BE2C (cell line): ENCODE data around the gene RAB40AL. TPM values are rescaled to one million over a fixed set of nuclear protein-coding genes. Genes with fewer than 3 reads are reported as not detected.
"Not testable (repeated sequence)": the region's sequence is repeated elsewhere in the genome, so short reads cannot be mapped to it uniquely, and the experiment has no call there.

Experiments
- DNase-seq: peaks from one replicate; pipeline ENCODE4 v3.0.0-alpha.2; 2020
- H3K27me3 ChIP-seq: fragments of 250-450 bp; sonication (Bioruptor Pico); 2 replicates; pipeline ENCODE4 v1.5.1; 2020; ENCODE audit warnings: mild to moderate bottlenecking
- H3K36me3 ChIP-seq: fragments of 250-450 bp; sonication (Bioruptor Pico); 2 replicates; pipeline ENCODE4 v1.5.1; 2020; ENCODE audit warnings: mild to moderate bottlenecking
- H3K4me1 ChIP-seq: fragments of 250-450 bp; sonication (Bioruptor Pico); 2 replicates; pipeline ENCODE4 v1.5.1; 2020
- H3K4me3 ChIP-seq: 2 replicates; pipeline ENCODE4 v1.5.1; 2011; ENCODE audit warnings: low read depth, low read length
- H3K9me3 ChIP-seq: fragments of 250-450 bp; sonication (Bioruptor Pico); 2 replicates; pipeline ENCODE4 v1.5.1; 2020
- CTCF ChIP-seq: IDR thresholded peaks from 2 replicates; pipeline ENCODE4 v1.5.1; 2012; ENCODE audit warnings: mild to moderate bottlenecking, low read depth, low read length
- polyA plus RNA-seq: library from polyadenylated mRNA; unstranded; fragments of >200 nt; gene quantifications from one replicate; pipeline ENCODE4 v1.2.1, GENCODE V29; 2012; ENCODE audit warnings: low read depth, missing spikeins; ENCODE audit not compliant: insufficient read length, insufficient read depth

RAB40AL gene, protein sequence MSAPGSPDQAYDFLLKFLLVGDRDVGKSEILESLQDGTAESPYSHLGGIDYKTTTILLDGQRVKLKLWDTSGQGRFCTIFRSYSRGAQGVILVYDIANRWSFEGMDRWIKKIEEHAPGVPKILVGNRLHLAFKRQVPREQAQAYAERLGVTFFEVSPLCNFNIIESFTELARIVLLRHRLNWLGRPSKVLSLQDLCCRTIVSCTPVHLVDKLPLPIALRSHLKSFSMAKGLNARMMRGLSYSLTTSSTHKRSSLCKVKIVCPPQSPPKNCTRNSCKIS
- polyA plus RNA-seq: 0.56 TPM

GRCh38 chrX:102936972-102937371 is at the start of gene RAB40AL:
TSS of gene RAB40AL (plus strand) at chrX:102937272. CDS start at chrX:102937319, 47 bp downstream.
- DNase-seq, H3K4me3 ChIP-seq: not testable (repeated sequence)

DNA sequence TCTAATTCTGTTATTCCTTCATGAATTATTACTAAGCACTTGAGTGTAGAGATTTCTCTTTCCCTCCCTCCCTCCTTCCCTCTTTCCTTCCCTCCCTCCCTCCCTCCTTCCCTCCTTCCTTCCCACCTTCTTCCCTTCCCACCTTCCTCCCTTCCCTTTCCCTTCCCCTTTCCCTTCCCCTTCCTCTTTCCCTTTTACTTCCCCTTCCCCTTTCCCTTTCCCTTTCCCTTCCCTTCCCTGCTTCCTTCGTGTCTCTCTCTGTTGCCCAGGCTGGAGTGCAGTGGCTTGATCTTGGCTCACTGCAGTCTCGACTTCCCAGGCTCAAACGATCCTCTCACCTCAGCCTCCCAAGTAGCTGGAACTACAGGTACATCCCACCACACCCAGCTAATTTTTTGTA is 49.4 kb upstream of the RAB40AL start:
- Histone ChIP-seq H3K9me3 (no peaks in the 10 kb centered on the region), H3K36me3 (no peaks in the 10 kb centered on the region), H3K27me3 (no peaks in the 10 kb centered on the region), H3K4me1 (no peaks in the 10 kb centered on the region), H3K4me3 (no peak overlapping the region)
- no peak for TF ChIP-seq CTCF
- no peak for DNase-seq

More at GRCh38 chrX:102936972-102937371, at the start of gene RAB40AL:
- not testable (repeated sequence) for H3K9me3 ChIP-seq, H3K36me3 ChIP-seq, H3K27me3 ChIP-seq, H3K4me1 ChIP-seq

GRCh38 chrX:102892103-102892502 is 45.0 kb upstream of the RAB40AL start:
- DNase-seq: no peak
- no peak for TF ChIP-seq CTCF
- H3K4me3 ChIP-seq: no peak overlapping the region
- no peaks in the 10 kb centered on the region for H3K4me1 ChIP-seq
- no peaks in the 10 kb centered on the region for H3K9me3 ChIP-seq
- H3K27me3 ChIP-seq: no peaks in the 10 kb centered on the region
- no peaks in the 10 kb centered on the region for H3K36me3 ChIP-seq

DNA sequence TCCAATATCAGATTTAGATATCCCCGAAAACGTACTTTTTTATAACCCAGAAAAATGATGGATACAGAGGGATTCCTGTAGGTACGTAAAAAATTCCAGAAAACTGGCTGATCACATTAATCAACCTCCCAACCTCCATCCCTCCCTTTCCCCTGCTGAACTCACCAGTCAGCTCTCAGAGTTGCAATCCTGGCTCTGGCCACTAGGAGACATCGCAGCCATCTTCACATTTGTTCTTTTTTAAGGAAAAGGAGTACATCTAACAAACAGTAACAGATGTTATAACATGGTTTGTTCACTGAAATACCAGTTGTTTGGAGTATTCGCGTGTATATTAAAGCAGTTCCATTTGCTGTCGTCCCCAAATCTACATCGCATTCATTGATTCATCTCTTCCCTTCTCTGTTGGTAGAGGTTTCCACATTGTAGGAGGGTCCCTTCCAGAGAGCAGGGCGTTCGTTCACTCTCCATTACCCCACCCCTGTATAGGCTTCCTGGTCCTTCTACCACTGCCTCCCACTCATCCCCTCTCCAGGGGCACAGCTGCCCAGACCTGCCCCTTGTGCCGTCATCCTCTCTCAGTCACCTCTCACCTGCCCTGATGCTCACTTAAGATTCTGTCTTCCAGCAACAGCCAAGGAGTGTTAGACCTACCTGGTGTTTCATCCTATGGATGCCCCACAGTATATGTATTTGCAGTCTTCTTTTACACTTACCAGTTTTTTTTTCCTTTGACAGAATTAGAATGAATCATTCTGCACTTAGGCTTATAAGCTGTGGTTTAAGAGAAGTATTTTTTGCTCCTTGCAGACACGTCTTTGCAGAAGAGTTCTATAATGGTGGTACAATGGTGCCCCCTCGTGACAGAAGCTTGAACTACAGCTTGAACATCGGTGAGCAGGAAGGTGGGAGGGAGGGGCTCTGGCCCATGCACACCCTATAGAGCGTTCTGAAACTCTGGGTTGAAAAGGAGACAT is 36.8 kb upstream of the RAB40AL start:
- no peak overlapping the region for H3K4me3 ChIP-seq
- TF ChIP-seq CTCF: peak; percentile 65
- no peaks in the 10 kb centered on the region for H3K9me3 ChIP-seq
- H3K4me1 ChIP-seq: no peaks in the 10 kb centered on the region
- H3K36me3 ChIP-seq: no peaks in the 10 kb centered on the region
- DNase-seq: peak; percentile 56
- no peaks in the 10 kb centered on the region for H3K27me3 ChIP-seq

- H3K27me3 ChIP-seq: no peaks in the 10 kb centered on the region
- H3K4me3 ChIP-seq: no peak overlapping the region
- no peak for DNase-seq
- H3K36me3 ChIP-seq: no peaks in the 10 kb centered on the region
- H3K9me3 ChIP-seq: no peaks in the 10 kb centered on the region
- no peak for TF ChIP-seq CTCF
- H3K4me1 ChIP-seq: no peaks in the 10 kb centered on the region
Observed at GRCh38 chrX:102902355-102902754, 34.7 kb upstream of the RAB40AL start.

DNA sequence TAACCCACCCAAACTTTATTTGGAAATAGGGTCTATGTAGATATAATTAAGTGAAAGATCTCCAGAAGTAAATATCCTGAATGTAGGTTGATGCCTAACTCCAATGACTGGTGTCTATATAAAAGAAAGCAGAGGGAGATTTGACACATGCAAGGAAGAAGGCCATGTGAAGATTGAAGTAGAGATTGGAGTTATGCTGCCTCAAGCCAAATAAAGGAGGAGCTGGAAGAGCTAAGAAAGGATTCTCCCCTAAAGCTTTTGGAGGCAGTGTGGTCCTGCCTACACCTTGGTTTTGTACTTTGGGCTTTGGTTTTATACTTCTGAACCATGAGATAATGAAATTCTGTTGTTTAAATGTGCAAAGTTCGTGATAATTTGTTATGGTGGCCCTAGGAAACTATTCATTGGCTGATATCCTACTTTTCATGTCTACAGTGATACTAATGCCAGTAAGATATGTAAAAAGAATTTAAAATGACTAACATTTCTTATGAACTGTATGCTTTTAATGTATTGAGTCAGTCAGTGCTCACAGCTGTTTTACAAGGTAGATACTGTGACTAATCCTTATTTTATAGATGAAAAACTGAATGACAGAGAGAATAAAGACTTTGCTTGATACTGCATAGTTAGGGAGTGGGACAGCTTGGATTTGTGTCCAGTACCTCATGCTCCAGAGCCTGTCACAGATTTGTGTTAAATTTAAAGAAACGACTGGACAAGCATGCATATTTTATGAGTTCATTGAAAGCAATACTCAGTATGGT is 5.9 kb upstream of the RAB40AL start:
- Histone ChIP-seq H3K4me3 (no peak overlapping the region), H3K36me3 (no peaks in the 10 kb centered on the region), H3K27me3 (no peaks in the 10 kb centered on the region), H3K9me3 (no peaks in the 10 kb centered on the region), H3K4me1 (no peaks in the 10 kb centered on the region)
- TF ChIP-seq CTCF: no peak
- no peak for DNase-seq
